Stimulated activated CD8-positive, alpha-beta memory T cell treated with anti-CD3 and anti-CD28 coated beads, Interleukin-15, amount 100 ng/mL, for 48 hours (primary cell): ENCODE results near the gene EHD2.
A peak's percentile ranks its signal among the peaks of the same experiment; 100 is the strongest.
"Not testable (repeated sequence)": the region's sequence is repeated elsewhere in the genome, so short reads cannot be mapped to it uniquely, and the experiment has no call there.

Experiments used
- DNase-seq, 2 donors: peaks; one replicate each; pipeline ENCODE4 v3.0.0-alpha.2; 2020; ENCODE audit warnings: low read depth in 2 of 2

EHD2 gene

DNA sequence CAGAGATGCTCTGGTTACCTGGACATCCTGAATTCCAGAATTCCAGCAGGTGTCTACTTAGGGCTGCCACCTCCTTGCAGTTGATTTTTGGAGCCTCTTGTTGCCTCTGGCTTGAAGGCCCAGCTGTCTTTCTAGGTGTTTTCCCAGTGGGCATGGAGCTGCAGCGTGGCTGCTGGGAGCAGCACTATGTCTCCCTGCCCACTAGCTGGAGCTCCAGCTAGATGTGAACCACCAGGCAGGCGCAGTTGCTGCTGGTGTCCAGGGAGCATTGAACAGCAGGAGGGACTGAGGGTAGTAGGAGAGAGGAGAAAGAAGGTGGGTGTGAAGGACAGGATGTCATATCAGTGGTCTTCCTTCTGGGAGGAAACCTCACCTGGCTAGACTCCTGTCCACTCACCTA, 55.4 kb downstream of the EHD2 start:
- DNase-seq: no peak

DNA sequence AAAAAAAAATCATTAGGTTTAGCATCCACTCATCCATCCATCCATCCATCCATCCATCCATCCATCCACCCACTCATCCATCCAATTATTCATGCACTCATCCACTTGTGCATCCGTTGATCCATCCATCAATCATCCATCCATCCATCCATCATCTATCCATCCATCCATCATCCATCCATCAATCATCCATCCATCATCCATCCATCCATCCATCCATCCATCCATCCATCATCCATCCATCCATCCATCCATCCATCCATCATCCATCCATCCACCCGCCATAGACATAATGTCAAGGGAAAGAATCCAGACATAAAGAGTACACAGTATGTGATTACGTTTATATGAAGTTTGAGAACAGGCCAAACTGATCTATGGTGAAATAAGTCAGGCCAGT, 56.3 kb downstream of the EHD2 start:
- no peak for DNase-seq

DNA sequence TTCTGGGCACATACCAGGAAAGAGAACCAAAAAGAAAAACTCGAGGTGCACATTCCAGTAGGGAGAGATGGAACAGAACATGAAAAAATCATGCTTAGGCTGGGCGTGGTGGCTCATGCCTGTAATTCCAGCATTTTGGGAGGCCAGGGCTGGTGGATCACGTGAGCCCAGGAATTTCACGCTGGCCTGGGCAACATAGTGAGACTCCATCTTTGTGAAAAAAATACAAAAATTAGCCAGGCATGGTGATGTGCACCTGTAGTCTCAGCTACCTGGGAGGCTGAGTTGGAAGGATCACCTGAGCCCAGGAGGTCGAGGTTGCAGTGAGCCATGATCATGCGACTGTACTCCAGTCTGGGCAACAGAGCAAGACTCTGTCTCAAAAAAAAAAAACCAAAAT, 58.1 kb downstream of the EHD2 start:
- DNase-seq: not testable (repeated sequence)

DNA sequence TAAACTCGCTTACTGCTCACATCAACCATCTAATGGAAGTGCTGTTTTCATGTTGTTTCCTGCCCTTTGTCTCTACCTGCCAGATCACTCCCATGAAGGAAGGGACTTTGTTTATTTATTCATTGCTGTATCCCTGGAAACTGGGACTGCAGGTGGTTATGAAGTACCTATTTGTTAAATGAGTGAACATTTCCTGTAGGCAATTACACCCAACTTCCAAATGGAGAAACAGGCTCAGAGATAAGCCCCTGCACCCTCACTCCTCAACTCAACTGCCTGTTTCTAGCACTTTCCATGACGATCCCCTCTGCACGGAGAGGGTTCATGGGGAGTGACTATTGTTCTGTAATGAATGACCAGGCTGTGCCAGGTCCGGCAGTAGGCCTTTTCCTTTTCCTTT, 63.3 kb downstream of the EHD2 start:
- DNase-seq: no peak

DNA sequence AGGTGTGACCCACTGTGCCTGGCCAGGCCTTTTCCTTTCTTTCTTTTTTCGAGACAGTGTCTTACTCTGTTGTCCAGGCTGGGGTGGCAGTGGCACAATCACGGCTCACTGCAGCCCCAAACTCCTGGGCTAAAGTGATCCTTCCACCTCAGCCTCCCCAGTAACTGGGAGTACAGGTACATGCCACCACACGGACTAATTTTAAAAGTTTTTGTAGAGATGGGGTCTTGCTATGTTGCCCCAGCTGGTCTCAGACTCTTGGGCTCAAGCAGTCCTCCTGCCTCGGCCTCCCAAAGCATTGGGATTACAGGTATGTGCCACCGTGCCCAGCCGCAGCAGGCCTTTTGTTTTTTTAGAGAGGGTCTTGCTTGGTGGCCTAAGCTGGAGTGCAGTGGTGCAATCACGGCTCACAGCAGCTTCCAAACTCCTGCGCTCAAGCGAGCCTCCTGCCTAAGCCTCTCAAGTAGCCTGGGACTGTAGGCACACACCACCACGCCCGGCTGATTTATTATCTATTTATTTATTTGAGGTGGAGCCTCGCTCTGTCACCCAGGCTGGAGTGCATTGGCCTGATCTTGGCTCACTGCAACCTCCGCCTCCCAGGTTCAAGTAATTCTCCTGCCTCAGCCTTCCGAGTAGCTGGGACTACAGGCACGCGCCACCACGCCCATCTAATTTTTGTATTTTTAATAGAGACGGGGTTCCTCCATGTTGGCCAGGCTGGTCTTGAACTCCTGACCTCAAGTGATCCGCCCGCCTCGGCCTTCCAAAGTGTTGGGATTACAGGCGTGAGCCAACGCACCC, 64.2 kb downstream of the EHD2 start:
- DNase-seq: not testable (repeated sequence)

DNA sequence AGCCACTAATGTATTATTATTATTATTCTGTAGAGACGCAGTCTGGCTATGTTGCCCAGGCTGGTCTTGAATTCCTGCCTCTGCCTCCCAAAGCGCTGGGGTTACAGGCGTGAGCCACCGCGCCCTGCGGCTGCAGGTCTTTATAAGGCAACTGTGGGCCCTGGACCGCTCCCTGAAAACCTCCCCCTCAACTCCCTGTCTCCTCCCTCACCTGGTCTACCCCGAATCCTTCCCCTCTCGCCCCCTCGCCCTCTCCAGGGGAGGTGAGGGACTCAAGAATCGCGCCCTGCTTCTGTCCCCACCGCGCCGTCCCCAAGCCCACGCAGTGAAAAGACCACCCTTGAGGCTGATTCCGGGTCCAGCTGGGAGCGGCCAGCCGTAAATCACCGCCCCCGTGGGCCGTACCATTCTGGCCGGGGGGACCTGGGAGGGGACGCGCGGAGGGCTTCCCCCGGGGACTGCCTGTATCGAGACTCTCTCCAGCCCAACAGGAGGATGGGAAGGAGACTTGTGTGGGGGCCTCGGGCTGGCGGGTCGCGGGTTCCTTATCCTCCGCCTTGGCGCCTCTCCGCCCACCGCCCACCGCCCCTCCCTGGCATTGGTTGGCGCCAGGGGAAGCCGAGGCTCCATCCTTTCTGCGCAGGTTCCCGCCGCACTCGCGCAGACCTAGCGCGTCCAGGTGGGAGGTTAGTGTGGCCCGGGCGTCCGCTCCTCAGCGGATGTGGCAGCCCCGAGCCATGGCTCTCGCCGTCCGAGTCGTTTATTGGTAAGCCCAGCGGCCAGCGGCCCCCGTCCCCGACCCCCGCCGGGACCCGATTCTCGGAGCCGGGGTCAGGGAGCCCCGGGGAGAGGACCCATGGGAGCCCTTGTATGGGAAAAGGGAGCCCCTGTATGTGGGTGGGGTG, 65.1 kb downstream of the EHD2 start, which contains the start of gene SELENOW:
Gene SELENOW (plus strand): TSS at position 655 of the 905 bp plus-strand sequence. CDS start 83 bp downstream, at position 738.
- peak; percentile 69 to 70 for DNase-seq

DNA sequence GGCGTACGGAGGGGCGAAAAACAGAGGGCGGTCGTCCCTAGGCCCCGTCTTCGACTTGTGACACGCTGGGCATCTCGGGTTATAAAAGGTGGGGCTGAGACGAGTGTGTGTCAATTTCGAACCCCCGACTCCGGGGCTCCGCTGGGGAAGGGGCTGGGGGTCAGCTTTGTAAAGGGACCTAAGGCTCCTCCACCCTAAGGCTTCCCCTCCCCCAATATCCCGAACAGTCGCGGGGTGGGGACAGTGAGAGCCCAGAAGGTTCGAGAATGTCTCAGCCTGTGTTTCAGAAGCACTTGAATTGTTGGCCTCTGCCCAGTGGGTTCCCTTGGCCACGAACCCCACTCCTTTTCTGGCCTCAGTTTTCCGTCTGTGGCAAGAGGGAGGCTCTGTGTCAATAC, 65.7 kb downstream of the EHD2 start:
- no peak for DNase-seq

DNA sequence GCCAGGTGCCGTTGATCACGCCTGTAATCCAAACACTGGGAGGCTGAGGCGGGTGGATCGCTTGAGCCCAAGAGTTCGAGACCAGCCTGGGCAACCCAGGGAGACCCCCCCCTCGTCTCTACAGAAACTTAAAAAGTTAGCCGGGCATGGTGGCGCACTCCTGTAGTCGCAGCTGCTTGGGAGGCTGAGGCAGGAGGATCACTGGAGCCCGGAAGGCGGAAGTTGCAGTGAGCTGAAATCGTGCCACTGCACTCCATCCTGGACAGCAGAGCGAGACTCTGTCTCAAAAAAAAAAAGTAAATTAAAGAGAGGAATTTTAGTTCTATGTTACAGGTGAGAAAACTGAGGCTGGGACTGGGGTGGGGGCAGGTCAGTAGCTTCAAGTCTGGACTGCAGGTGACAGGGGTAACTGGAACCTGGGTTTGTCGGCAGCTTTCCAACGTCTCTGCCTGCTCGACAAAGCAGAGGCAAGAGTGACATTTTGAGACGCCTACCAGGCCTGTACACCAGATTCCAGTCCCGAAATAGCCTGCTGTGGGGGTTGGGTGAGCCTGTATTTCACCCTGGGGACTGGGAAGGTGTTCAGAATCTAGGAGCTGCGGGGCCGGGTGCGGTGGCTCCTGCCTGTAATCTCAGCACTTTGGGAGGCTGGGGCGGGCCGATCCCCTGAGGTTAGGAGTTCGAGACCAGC, 66.4 kb downstream of the EHD2 start:
- no peak for DNase-seq

DNA sequence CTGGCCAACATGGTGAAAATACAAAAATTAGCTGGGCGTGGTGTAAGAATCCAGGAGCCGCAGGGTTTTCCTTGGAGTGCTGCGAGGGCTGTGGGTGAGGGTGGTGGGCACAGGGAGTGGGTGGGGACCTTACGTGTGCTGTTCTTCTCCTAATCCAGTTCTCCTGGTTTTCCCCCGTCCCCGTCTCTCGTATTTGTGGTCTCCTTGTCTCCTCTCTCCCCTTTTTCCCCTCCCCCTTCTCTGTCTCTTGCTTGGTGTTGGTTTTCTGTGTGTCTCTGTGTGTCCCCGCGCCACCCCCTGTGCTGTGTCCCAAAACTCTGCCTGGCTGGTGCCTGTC, 67.0 kb downstream of the EHD2 start:
- no peak for DNase-seq

DNA sequence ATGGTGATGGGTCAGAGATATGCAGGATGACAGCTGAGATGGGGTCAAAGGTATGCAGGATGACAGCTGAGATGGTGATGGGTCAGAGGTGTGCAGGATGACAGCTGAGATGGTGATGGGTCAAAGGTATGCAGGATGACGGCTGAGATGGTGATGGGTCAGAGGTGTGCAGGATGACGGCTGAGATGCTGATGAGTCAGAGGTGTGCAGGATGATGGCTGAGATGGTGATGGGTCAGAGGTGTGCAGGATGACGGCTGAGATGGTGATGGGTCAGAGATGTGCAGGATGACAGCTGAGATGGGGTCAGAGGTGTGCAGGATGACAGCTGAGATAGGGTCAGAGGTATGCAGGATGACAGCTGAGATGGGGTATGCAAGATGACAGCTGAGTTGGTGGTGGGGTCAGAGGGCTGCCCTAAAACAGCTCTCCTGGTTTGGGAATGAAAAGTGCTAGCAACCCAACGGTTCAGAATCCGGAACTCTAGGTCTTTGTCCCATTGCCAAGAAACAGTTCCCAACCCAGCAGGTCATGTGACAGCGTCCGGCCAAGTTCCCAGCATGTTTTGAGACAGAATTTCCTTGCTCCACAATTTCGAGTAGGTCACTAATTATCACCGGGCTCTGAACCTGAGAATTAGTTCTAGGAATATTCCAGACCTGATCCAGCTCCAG, 68.5 kb downstream of the EHD2 start:
- DNase-seq: no peak

DNA sequence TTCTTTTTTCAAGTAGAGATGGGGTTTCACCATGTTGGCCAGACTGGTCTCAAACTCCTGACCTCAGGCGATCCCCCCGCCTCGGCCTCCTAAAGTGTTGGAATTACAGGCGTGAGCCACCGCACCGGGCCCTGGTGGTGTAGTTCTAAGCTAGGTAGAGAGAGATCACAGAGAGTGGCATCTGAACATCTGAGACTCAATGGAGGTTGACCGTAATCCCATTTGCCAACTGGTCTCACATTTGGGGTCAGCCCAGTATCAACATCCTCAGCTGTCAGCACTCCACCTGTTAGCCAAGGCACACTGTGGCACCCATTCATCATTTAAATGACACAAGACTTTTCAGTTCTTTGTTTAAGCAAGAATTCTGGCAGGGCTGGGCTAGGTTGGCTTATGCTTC, 73.3 kb downstream of the EHD2 start:
- DNase-seq: no peak

DNA sequence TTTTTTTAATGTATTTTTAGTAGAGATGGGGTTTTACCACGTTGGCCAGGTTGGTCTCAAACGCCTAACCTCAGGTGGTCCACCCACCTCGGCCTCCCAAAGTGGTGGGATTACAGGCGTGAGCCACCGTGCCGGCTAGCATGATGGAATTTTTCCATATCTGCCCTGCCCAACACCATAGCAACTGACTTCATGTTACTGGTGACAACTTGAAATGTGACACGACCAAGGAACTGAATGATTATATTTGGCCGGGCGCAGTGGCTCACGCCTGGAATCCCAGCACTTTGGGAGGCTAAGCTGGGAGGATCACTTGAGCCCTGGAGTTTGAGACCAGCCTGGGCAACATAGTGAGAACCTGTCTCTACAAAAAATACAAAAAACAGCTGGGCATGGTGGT, 74.1 kb downstream of the EHD2 start:
- not testable (repeated sequence) for DNase-seq

DNA sequence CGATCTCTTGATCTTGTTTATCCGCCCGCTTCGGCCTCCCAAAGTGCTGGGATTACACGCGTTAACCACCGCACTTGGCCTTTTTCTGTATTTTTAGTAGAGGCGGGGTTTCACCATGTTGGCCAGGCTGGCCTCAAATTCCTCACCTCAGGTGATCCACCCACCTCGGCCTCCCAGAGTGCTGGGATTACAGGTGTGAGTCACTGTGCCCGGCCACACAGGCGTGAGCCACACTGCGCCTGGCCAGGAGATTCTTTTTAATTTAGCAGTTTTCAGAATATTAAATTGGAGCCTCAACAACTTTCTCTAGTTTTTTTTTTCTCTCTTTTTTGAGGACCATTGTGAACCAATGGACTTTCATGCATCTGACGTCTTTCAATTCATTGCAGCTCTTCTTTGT, 76.6 kb downstream of the EHD2 start:
- not testable (repeated sequence) for DNase-seq

DNA sequence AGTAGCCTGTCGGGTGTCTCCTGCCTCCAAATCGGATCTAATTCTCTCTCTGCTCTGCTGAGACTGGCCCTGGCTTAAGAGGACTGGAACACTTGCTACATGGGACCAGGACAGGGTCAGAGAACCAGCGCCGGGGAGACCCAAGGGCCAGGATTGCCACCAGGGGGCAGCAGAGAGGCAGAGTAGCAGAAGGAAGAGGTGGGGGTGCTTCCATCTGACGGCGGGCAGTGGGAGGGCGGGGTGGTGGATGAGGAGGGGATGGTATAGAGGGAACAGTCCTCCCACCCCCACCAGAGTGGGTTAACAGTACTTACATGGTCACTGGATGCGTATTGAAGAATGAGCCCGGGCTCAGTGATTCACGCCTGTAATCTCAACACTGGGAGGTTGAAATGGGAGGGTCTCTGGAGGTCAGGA, 77.2 kb downstream of the EHD2 start:
- peak; percentile 67 to 68 for DNase-seq

DNA sequence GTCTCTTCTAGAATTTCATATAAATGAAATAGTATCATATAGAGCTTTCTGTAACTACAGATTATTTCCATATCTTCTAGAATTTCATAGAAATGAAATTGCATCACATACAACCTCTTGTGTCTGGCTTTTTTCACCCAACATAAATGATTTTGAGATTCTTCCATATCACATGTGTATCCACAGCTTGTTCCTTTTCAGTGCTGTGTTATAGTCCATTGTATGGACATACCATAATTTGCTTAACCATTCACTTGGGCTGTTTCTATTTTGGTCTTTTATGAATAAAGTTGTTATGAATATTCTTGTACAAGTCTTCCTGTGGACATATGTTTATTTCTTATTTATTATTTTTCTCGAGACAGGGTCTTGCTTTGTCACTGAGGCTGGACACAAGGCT, 79.4 kb downstream of the EHD2 start:
- DNase-seq: no peak
